ENCODE data around the gene MTA3. TPM values are rescaled to one million over a fixed set of nuclear protein-coding genes. Genes with fewer than 3 reads are reported as not detected.

MTA3 gene
- total RNA-seq, 4 donors from 2014 or later: 40.0 to 73.2 (median 54.3) TPM

- 33 to 74% methylated on average over 1 to 5 of the region's 5 CpGs for WGBS, 2 donors (ENCODE audit: low coverage in 1 of 2)
- intact Hi-C loops (cut with DNase I; ENCODE audit: low total_unique reads): no loop called here
- no peaks in the 10 kb centered on the region for H3K9me3 ChIP-seq
Measured at GRCh38 chr2:42685303-42685702, 116.9 kb downstream of the MTA3 start.

GRCh38 chr2:42693013-42693615, 124.7 kb downstream of the MTA3 start:
- no peak for DNase-seq
- TF ChIP-seq CTCF (IDR thresholded peaks at IDR 0.05) (no peak), EP300 (IDR thresholded peaks at IDR 0.05; ENCODE audit: low read depth) (no peak), POLR2A (IDR thresholded peaks at IDR 0.05) (no peak), POLR2AphosphoS5 (IDR thresholded peaks at IDR 0.05) (no peak)
- Histone ChIP-seq H3K36me3 (peaks cover 0 to 3% (median 0%) of the 10 kb centered on the region in 4 donors), H3K4me3 (no peak overlapping the region), H3K27me3 (no peaks in the 10 kb centered on the region), H3K4me1 (no peaks in the 10 kb centered on the region), H3K9me3 (no peaks in the 10 kb centered on the region), H3K27ac (no peak overlapping the region)
- WGBS, 2 donors (ENCODE audit: low coverage in 1 of 2): 92% methylated on average over 2 of the region's 2 CpGs; no CpG with 5 or more reads in 1 of the 2 donors
- intact Hi-C loops (cut with DNase I; ENCODE audit: low total_unique reads) (no loop called here), in situ Hi-C loops (cut with MboI; ENCODE audit: low pct_ligation_motif_present in 1 of 4, low pct_unique_long_range_greater_than_20kb in 1 of 4, low sequenced_read_pairs in 3 of 4) (no loop called here)

More at GRCh38 chr2:42685303-42685702, 116.9 kb downstream of the MTA3 start:
- in situ Hi-C loops (cut with MboI; ENCODE audit: low pct_ligation_motif_present in 1 of 4, low pct_unique_long_range_greater_than_20kb in 1 of 4, low sequenced_read_pairs in 3 of 4): no loop called here
- H3K27me3 ChIP-seq: no peaks in the 10 kb centered on the region
- H3K27ac ChIP-seq: no peak overlapping the region
- TF ChIP-seq POLR2A (IDR thresholded peaks at IDR 0.05): no peak
- TF ChIP-seq EP300 (IDR thresholded peaks at IDR 0.05; ENCODE audit: low read depth): no peak
- no peak for TF ChIP-seq POLR2AphosphoS5 (IDR thresholded peaks at IDR 0.05)
- no peak for TF ChIP-seq CTCF (IDR thresholded peaks at IDR 0.05)
- H3K36me3 ChIP-seq: peaks cover 0 to 16% (median 0%) of the 10 kb centered on the region in 4 donors
- no peaks in the 10 kb centered on the region for H3K4me1 ChIP-seq
- H3K4me3 ChIP-seq: no peak overlapping the region
- no peak for DNase-seq

- no peak for DNase-seq
- intact Hi-C loops (cut with DNase I; ENCODE audit: low total_unique reads): no loop called here
- in situ Hi-C loops (cut with MboI; ENCODE audit: low pct_ligation_motif_present in 1 of 4, low pct_unique_long_range_greater_than_20kb in 1 of 4, low sequenced_read_pairs in 3 of 4): no loop called here
- H3K27me3 ChIP-seq: no peaks in the 10 kb centered on the region
- peaks cover 0 to 3% (median 0%) of the 10 kb centered on the region in 4 donors for H3K36me3 ChIP-seq
- no peak overlapping the region for H3K4me3 ChIP-seq
- 95% methylated on average over 5 of the region's 5 CpGs; no CpG with 5 or more reads in 1 of the 2 donors for WGBS, 2 donors (ENCODE audit: low coverage in 1 of 2)
- H3K4me1 ChIP-seq: no peaks in the 10 kb centered on the region
- TF ChIP-seq POLR2A (IDR thresholded peaks at IDR 0.05) (no peak), EP300 (IDR thresholded peaks at IDR 0.05; ENCODE audit: low read depth) (no peak), POLR2AphosphoS5 (IDR thresholded peaks at IDR 0.05) (no peak), CTCF (IDR thresholded peaks at IDR 0.05) (no peak)
- H3K27ac ChIP-seq: no peak overlapping the region
- H3K9me3 ChIP-seq: no peaks in the 10 kb centered on the region
Measured at GRCh38 chr2:42693688-42694479, 125.5 kb downstream of the MTA3 start.

- H3K36me3 ChIP-seq: peaks cover 0 to 3% (median 0%) of the 10 kb centered on the region in 4 donors
- H3K4me3 ChIP-seq: no peak overlapping the region
- no peaks in the 10 kb centered on the region for H3K4me1 ChIP-seq
- H3K9me3 ChIP-seq: no peaks in the 10 kb centered on the region
- no peak overlapping the region for H3K27ac ChIP-seq
- no peaks in the 10 kb centered on the region for H3K27me3 ChIP-seq
- DNase-seq: no peak
- no peak for TF ChIP-seq POLR2AphosphoS5 (IDR thresholded peaks at IDR 0.05)
- TF ChIP-seq CTCF (IDR thresholded peaks at IDR 0.05): no peak
- no peak for TF ChIP-seq POLR2A (IDR thresholded peaks at IDR 0.05)
- no peak for TF ChIP-seq EP300 (IDR thresholded peaks at IDR 0.05; ENCODE audit: low read depth)
- intact Hi-C loops (cut with DNase I; ENCODE audit: low total_unique reads) (no loop called here), in situ Hi-C loops (cut with MboI; ENCODE audit: low pct_ligation_motif_present in 1 of 4, low pct_unique_long_range_greater_than_20kb in 1 of 4, low sequenced_read_pairs in 3 of 4) (no loop called here)
Measured at GRCh38 chr2:42696987-42697386, 128.6 kb downstream of the MTA3 start.

All from transverse colon (tissue), 4 donors.